K562 (cell line): ENCODE data around the gene RACK1. TPM values are rescaled to one million over a fixed set of nuclear protein-coding genes. Genes with fewer than 3 reads are reported as not detected.

Experiments used
- ATAC-seq: fragments of 200-7000 bp; cut with Tn5 transposase; 3 replicates; pipeline ENCODE4 v1.9.1; 2020; ENCODE audit warnings: moderate library complexity
- BruUV-seq: library from RNA; stranded (reverse); fragments of 400-500 nt; replicated peaks from 2 replicates; lab custom pipeline; 2021; lab: Mats Ljungman, UMichigan
- CTCF ChIA-PET: fragments of 300-600 bp; formaldehyde crosslinking; extraction: SDS; loops from one replicate; lab custom pipeline; 2021; ENCODE audit warnings: low intra/inter-chr PET ratio; lab: Yijun Ruan, JAX
- POLR2A ChIA-PET: fragments of 300-600, 350-650 bp; sonication (Branson Sonifier 250); formaldehyde crosslinking; extraction: SDS; loops from one replicate; lab custom pipeline; 2021; ENCODE audit warnings: antibody characterized with exemption, inconsistent platforms; lab: Yijun Ruan, JAX
- DNase-seq, 4 experiments: peaks; one replicate each; pipeline versions ENCODE4 v3.0.0 to v3.0.0-alpha.2; 2011 to 2018; ENCODE audit warnings: low spot score in 3 of 4, mixed read lengths in 3 of 4; ENCODE audit errors: extremely low read depth in 1 of 4
- FAIRE-seq: peaks from 2 replicates; lab custom pipeline; 2011; peaks lifted over from hg19 to GRCh38; lab: Jason Lieb, UNC
- H2AFZ ChIP-seq: 2 replicates; pipeline ENCODE4 v1.6.0; 2011; ENCODE audit warnings: low read depth, low read length, control low read depth, inconsistent platforms
- H3K27ac ChIP-seq: fragments of 200-600 bp; 3 replicates; pipeline ENCODE4 v1.8.0; 2011; ENCODE audit warnings: low read depth, mild to moderate bottlenecking, control low read depth, inconsistent platforms, low read length, moderate library complexity, mixed read lengths; ENCODE audit errors: extremely low read depth
- H3K27me3 ChIP-seq, 2 experiments: fragments of 300-600 bp in 1 of 2; 2 replicates in 1 of 2; 3 replicates in 1 of 2; pipeline versions ENCODE4 v1.6.0 to v1.8.0; 2011; ENCODE audit warnings: inconsistent platforms in 2 of 2, low read length in 2 of 2, mild to moderate bottlenecking in 1 of 2, mixed read lengths in 1 of 2, moderate library complexity in 1 of 2; ENCODE audit not compliant: control insufficient read depth in 2 of 2, insufficient read depth in 2 of 2
- H3K36me3 ChIP-seq: fragments of 300-600 bp; 3 replicates; pipeline ENCODE4 v1.8.0; 2011; ENCODE audit warnings: mild to moderate bottlenecking, low read length, inconsistent platforms; ENCODE audit not compliant: control insufficient read depth, insufficient read depth
- H3K4me1 ChIP-seq, 2 experiments: fragments of 200-600 bp in 1 of 2; replicated peaks in 1 of 2; 2 replicates in 1 of 2; 3 replicates in 1 of 2; pipeline versions ENCODE4 v1.5.1 to v1.8.0; 2011; ENCODE audit warnings: inconsistent platforms in 2 of 2, low read length in 2 of 2, mild to moderate bottlenecking in 1 of 2, mixed read lengths in 1 of 2, moderate library complexity in 1 of 2; ENCODE audit not compliant: control insufficient read depth in 2 of 2, insufficient read depth in 2 of 2
- H3K4me2 ChIP-seq: 2 replicates; pipeline ENCODE4 v1.6.1; 2011; ENCODE audit warnings: low read length, control low read depth, inconsistent platforms, mixed read lengths; ENCODE audit not compliant: insufficient read depth
- H3K4me3 ChIP-seq: fragments of 200-600 bp; sonication (generic), shearing (Covaris generic); 2 replicates; pipeline ENCODE4 v1.5.1; 2016; ENCODE audit warnings: control low read depth, inconsistent platforms
- H3K79me2 ChIP-seq: fragments of 200-600 bp; 3 replicates; pipeline ENCODE4 v1.8.0; 2011; ENCODE audit warnings: low read length, inconsistent platforms; ENCODE audit not compliant: control insufficient read depth, insufficient read depth
- H3K9ac ChIP-seq, 2 experiments: 2 replicates each; pipeline versions ENCODE4 v1.6.0 to v1.6.1; 2011; ENCODE audit warnings: low read depth in 2 of 2, low read length in 2 of 2, control low read depth in 1 of 2, inconsistent platforms in 1 of 2, mild to moderate bottlenecking in 1 of 2, mixed read lengths in 1 of 2; ENCODE audit not compliant: insufficient read depth in 1 of 2
- H3K9me1 ChIP-seq: one replicate; pipeline ENCODE4 v1.6.0; 2011; ENCODE audit warnings: inconsistent platforms, mild to moderate bottlenecking, low read length, moderate library complexity; ENCODE audit not compliant: control insufficient read depth, insufficient read depth
- H3K9me3 ChIP-seq: replicated peaks from 2 replicates; pipeline ENCODE4 v1.5.1; 2011; ENCODE audit warnings: low read depth, low read length, inconsistent platforms; ENCODE audit not compliant: control insufficient read depth, insufficient read depth
- H4K20me1 ChIP-seq: replicated peaks from 2 replicates; pipeline ENCODE4 v1.6.1; 2011; ENCODE audit warnings: low read length, inconsistent platforms, mixed read lengths; ENCODE audit not compliant: control insufficient read depth, insufficient read depth
- ARID2 ChIP-seq: fragments of 450-650 bp; IDR thresholded peaks from 2 replicates; pipeline ENCODE4 v1.6.1; 2017; ENCODE audit warnings: antibody characterized with exemption, mild to moderate bottlenecking
- CSDE1 ChIP-seq, 2 experiments: fragments of 450-650 bp; IDR thresholded peaks; 2 replicates each; pipeline ENCODE4 v1.6.1; 2016; ENCODE audit warnings: mild to moderate bottlenecking in 1 of 2
- MAZ ChIP-seq, 2 experiments: fragments of 450-650 bp in 1 of 2; sonication (generic) in 1 of 2; formaldehyde crosslinking; IDR thresholded peaks in 1 of 2; conservative IDR thresholded peaks in 1 of 2; 2 replicates each; pipeline versions ENCODE4 v1.4.0 to v1.5.0; 2020; ENCODE audit warnings: mild to moderate bottlenecking in 1 of 2, missing genetic modification reagents in 1 of 2
- POLR2AphosphoS2 ChIP-seq: IDR thresholded peaks from 2 replicates; pipeline ENCODE4 v1.6.1; 2012; ENCODE audit warnings: low read length, improper control_type of control experiment
- POLR2G ChIP-seq: fragments of 200-400 bp; formaldehyde crosslinking; IDR thresholded peaks from 2 replicates; pipeline ENCODE4 v1.6.1; 2017; ENCODE audit warnings: low read depth, mild to moderate bottlenecking, antibody characterized with exemption, low read length, moderate library complexity
- RFX1 ChIP-seq: fragments of 450-650 bp; IDR thresholded peaks from 2 replicates; pipeline ENCODE4 v1.6.1; 2016; ENCODE audit warnings: mild to moderate bottlenecking, moderate library complexity
- SPI1 ChIP-seq: IDR thresholded peaks from 2 replicates; pipeline ENCODE4 v1.6.1; 2011; ENCODE audit warnings: low read depth, low read length, control low read depth, borderline replicate concordance
- THRB ChIP-seq: fragments of 450-650 bp; formaldehyde crosslinking; conservative IDR thresholded peaks from 2 replicates; pipeline ENCODE4 v1.4.0; 2022; ENCODE audit warnings: mild to moderate bottlenecking, missing genetic modification characterization
- WGBS: fragments of 100-300 bp; shearing (Covaris generic); methylation state at CpG from one replicate; pipeline ENCODE4 v1.1.6; 2016; ENCODE audit warnings: low coverage, mixed read lengths; ENCODE audit not compliant: insufficient coverage; ENCODE audit errors: missing lambda C conversion rate; 5-methylcytosine and 5-hydroxymethylcytosine counted together
- in situ Hi-C: fragments of 300-500 bp; cut with MboI; formaldehyde crosslinking; loops from 4 replicates; pipeline ENCODE4 v1.15.0; 2018; ENCODE audit warnings: inconsistent platforms, mixed read lengths
- intact Hi-C: fragments of 100-400 bp; cut with micrococcal nuclease; formaldehyde crosslinking; loops from 2 replicates; pipeline ENCODE4 v1.14.2; 2022
- polyA plus RNA-seq, 8 experiments: library from polyadenylated mRNA; depleted of rRNA in 4 of 8; stranded (reverse) in 5 of 8; unstranded in 3 of 8; fragments of >200 nt; fragmentation: Nextera tagmentation in 2 of 8; fragmentation: Illumina TruSeq in 1 of 8; extraction: Ambion mirVana in 2 of 8; extraction: Trizol in 1 of 8; gene quantifications; 2 replicates each; pipeline versions ENCODE4 v1.2.1 to v1.2.3, GENCODE V29; 2011 to 2014; ENCODE audit warnings: inconsistent platforms in 1 of 8, missing spikeins in 1 of 8
- total RNA-seq, 7 experiments: library from RNA; depleted of rRNA in 6 of 7; stranded (reverse); fragments of >200 nt in 6 of 7; fragmentation: Illumina TruSeq in 2 of 7; extraction: Trizol in 2 of 7; gene quantifications; 2 replicates each; pipeline versions ENCODE4 v1.2.1 to v1.2.3, GENCODE V29; 2011 to 2021; ENCODE audit warnings: low replicate concordance in 1 of 7
- TF ChIP-seq, protein P1 (sequence below), 2 experiments: IDR thresholded peaks; 2 replicates each; pipeline ENCODE4 v1.6.1; 2011; ENCODE audit warnings: borderline replicate concordance in 1 of 2, control low read depth in 1 of 2, low read depth in 1 of 2, low read length in 1 of 2, mild to moderate bottlenecking in 1 of 2, mixed read lengths in 1 of 2, moderate library complexity in 1 of 2; ENCODE audit not compliant: insufficient read depth in 1 of 2, insufficient read length in 1 of 2, poor library complexity in 1 of 2, severe bottlenecking in 1 of 2; ENCODE audit errors: extremely low read depth in 1 of 2
- TF ChIP-seq, protein P2 (sequence below): sonication (generic); formaldehyde crosslinking; IDR thresholded peaks from 2 replicates; pipeline ENCODE4 v1.8.0; 2022; ENCODE audit warnings: mild to moderate bottlenecking, missing genetic modification reagents
- TF ChIP-seq, protein P3 (sequence below), 3 experiments: fragments of 200-800 bp in 1 of 3; fragments of 250-450 bp in 1 of 3; fragments of 450-650 bp in 1 of 3; sonication (Bioruptor Pico) in 1 of 3; sonication (Bioruptor generic) in 1 of 3; formaldehyde crosslinking in 1 of 3; IDR thresholded peaks; 2 replicates each; pipeline versions ENCODE4 v1.6.1 to v1.8.0; 2016 to 2022; ENCODE audit warnings: mild to moderate bottlenecking in 2 of 3, missing genetic modification characterization in 2 of 3, missing compliant biosample characterization in 1 of 3, moderate library complexity in 1 of 3

Gene RACK1
- total and polyA plus RNA-seq, 9 of the 15 experiments (the other 6 are each of a cell fraction or from before 2014, with no cell fraction given), result 2,303 to 5,311 (median 3,833) TPM

DNA sequence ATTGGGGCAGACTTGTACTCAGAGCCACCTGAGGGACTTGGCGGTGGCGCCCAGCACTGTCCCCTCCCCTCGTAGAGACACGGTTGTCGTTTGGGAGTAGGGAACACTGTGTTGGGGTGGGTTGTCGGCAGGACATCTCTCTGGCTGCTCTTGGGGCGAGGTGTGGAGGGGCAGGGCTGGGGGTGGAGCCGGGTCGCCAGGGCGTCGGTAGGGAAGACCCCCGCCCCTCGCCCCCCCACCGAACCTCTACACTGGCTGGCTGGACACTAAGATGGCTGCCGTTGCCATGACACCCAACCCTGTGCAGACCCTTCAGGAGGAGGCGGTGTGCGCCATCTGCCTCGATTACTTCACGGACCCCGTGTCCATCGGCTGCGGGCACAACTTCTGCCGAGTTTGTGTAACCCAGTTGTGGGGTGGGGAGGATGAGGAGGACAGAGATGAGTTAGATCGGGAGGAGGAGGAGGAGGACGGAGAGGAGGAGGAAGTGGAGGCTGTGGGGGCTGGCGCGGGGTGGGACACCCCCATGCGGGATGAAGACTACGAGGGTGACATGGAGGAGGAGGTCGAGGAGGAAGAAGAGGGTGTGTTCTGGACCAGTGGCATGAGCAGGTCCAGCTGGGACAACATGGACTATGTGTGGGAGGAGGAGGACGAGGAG, 19.8 kb downstream of the RACK1 start:
- ATAC-seq (peak; percentile 1), FAIRE-seq (no peak), DNase-seq (no peak)
- Histone ChIP-seq H2AFZ (peak overlapping the region; percentile 74), H3K36me3 (peaks cover 28% of the 10 kb centered on the region), H3K9ac (peak overlapping the region; percentile 92 to 96), H3K9me1 (no peaks in the 10 kb centered on the region), H3K4me1 (peaks cover 0 to 42% of the 10 kb centered on the region in 2 experiments; a peak in 4 of 5 replicates), H3K79me2 (peaks cover 29% of the 10 kb centered on the region), H4K20me1 (no peaks in the 10 kb centered on the region), H3K27ac (peak overlapping the region; percentile 90), H3K27me3 (no peaks in the 10 kb centered on the region), H3K9me3 (no peaks in the 10 kb centered on the region), H3K4me2 (peak overlapping the region; percentile 96), H3K4me3 (peak overlapping the region; percentile 86)
- ChIA-PET POLR2A (interaction anchor here (0.6 to 4.6 kb wide), 9 partner anchors 11 to 80 kb away, joined by 3 to 55 read pairs (median 5); no protein-coding TSS in a partner anchor), CTCF (no interaction called here)
- WGBS, result 2% methylated on average over 17 of the region's 31 CpGs
- BruUV-seq, result TSS peak; percentile 77
- intact Hi-C loops, result loop anchor here (1.0 to 2.0 kb wide), 2 partner anchors 17 to 33 kb away; no protein-coding TSS in a partner anchor
- in situ Hi-C loops, result no loop called here
- TF ChIP-seq RFX1 (peak; percentile 94), POLR2AphosphoS2 (peak; percentile 83; the same call in 1 of the 2 replicates), SPI1 (peak; percentile 25; the same call in 1 of the 2 replicates), THRB (CRISPR knock-in tag) (peak; percentile 92), POLR2G (peak; percentile 81; the same call in 1 of the 2 replicates), ARID2 (0 out of 2 replicates have a peak, but pooled peaks have one; percentile 49), MAZ (CRISPR knock-in tag; conservative IDR thresholded peaks at IDR 0.05 in 1 of 2, IDR thresholded peaks at IDR 0.05 in 1 of 2) (0 out of 4 replicates have a peak, but pooled peaks of 1 of the 2 experiments have one; percentile 23), CSDE1 (IDR thresholded peaks at IDR 0.05) (peak in 1 of 2 experiments; percentile 71; a peak in 1 of 4 replicates)
- TF ChIP-seq, protein P1, sequence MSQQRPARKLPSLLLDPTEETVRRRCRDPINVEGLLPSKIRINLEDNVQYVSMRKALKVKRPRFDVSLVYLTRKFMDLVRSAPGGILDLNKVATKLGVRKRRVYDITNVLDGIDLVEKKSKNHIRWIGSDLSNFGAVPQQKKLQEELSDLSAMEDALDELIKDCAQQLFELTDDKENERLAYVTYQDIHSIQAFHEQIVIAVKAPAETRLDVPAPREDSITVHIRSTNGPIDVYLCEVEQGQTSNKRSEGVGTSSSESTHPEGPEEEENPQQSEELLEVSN (IDR thresholded peaks at IDR 0.05; ENCODE audit: borderline replicate concordance in 1 of 2, extremely low read depth in 1 of 2, insufficient read depth in 1 of 2, insufficient read length in 1 of 2, low read depth in 1 of 2, low read length in 1 of 2, poor library complexity in 1 of 2, severe bottlenecking in 1 of 2), result no peak
- TF ChIP-seq, protein P2, sequence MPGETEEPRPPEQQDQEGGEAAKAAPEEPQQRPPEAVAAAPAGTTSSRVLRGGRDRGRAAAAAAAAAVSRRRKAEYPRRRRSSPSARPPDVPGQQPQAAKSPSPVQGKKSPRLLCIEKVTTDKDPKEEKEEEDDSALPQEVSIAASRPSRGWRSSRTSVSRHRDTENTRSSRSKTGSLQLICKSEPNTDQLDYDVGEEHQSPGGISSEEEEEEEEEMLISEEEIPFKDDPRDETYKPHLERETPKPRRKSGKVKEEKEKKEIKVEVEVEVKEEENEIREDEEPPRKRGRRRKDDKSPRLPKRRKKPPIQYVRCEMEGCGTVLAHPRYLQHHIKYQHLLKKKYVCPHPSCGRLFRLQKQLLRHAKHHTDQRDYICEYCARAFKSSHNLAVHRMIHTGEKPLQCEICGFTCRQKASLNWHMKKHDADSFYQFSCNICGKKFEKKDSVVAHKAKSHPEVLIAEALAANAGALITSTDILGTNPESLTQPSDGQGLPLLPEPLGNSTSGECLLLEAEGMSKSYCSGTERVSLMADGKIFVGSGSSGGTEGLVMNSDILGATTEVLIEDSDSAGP (CRISPR knock-in tag), result peak; percentile 66; the same call in 1 of the 2 replicates
- TF ChIP-seq, protein P3, sequence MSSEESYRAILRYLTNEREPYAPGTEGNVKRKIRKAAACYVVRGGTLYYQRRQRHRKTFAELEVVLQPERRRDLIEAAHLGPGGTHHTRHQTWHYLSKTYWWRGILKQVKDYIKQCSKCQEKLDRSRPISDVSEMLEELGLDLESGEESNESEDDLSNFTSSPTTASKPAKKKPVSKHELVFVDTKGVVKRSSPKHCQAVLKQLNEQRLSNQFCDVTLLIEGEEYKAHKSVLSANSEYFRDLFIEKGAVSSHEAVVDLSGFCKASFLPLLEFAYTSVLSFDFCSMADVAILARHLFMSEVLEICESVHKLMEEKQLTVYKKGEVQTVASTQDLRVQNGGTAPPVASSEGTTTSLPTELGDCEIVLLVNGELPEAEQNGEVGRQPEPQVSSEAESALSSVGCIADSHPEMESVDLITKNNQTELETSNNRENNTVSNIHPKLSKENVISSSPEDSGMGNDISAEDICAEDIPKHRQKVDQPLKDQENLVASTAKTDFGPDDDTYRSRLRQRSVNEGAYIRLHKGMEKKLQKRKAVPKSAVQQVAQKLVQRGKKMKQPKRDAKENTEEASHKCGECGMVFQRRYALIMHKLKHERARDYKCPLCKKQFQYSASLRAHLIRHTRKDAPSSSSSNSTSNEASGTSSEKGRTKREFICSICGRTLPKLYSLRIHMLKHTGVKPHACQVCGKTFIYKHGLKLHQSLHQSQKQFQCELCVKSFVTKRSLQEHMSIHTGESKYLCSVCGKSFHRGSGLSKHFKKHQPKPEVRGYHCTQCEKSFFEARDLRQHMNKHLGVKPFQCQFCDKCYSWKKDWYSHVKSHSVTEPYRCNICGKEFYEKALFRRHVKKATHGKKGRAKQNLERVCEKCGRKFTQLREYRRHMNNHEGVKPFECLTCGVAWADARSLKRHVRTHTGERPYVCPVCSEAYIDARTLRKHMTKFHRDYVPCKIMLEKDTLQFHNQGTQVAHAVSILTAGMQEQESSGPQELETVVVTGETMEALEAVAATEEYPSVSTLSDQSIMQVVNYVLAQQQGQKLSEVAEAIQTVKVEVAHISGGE (CRISPR knock-in tag; IDR thresholded peaks at IDR 0.05), result peak in 1 of 3 experiments; percentile 3; a peak in 1 of 6 replicates
